ENCODE measurements around the gene PLCE1.

DNA sequence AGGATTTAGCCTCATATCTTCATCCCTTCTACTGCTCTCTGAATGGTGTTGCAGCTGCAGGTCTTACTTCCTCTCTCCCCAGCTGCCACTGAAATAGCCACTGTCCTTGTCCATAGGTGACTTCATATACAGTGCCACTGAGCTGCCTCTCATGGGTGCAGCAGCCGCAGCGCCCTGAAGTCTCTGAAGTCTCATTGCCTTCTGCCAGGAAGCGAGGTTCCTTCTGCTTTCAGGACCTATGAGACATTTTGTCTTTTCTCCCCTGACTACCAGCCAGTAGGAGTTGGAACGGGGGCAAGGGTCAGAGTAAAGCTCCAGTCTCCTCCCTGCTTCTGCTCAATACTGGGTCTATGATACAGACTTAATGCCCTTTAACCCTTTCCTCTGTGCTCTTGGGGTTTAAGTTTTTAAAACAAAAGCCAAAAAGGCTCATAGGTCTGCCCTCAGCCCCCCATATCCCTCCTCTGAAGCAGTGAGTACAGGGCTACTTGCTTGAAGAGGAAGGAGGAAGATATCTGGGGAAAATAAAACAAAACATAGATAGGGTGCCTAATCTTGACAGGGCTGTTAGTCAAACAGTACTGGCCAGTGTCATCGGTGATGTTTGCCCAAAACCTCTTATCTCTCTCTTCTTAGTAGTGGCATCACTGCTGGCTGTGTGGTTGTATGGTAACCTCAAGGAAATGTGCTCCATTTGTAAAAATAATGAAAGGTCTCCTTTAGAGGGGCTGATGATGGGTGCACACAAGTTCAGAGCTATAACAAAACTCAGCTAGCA is 7.1 kb downstream of the PLCE1 start:
- no peak for TF ChIP-seq POLR2A (IDR thresholded peaks at IDR 0.05; ENCODE audit: control extremely low read depth in 1 of 2, low read depth in 2 of 2, low read length in 2 of 2)
- TF ChIP-seq, protein P1, sequence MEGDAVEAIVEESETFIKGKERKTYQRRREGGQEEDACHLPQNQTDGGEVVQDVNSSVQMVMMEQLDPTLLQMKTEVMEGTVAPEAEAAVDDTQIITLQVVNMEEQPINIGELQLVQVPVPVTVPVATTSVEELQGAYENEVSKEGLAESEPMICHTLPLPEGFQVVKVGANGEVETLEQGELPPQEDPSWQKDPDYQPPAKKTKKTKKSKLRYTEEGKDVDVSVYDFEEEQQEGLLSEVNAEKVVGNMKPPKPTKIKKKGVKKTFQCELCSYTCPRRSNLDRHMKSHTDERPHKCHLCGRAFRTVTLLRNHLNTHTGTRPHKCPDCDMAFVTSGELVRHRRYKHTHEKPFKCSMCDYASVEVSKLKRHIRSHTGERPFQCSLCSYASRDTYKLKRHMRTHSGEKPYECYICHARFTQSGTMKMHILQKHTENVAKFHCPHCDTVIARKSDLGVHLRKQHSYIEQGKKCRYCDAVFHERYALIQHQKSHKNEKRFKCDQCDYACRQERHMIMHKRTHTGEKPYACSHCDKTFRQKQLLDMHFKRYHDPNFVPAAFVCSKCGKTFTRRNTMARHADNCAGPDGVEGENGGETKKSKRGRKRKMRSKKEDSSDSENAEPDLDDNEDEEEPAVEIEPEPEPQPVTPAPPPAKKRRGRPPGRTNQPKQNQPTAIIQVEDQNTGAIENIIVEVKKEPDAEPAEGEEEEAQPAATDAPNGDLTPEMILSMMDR (IDR thresholded peaks at IDR 0.05; ENCODE audit: control extremely low read depth in 1 of 3, insufficient read depth in 1 of 3, low read depth in 1 of 3, low read length in 3 of 3): no peak
- TF ChIP-seq EZH2 (IDR thresholded peaks at IDR 0.05; ENCODE audit: low read depth, low read length, severe bottlenecking): no peak
- no peak for TF ChIP-seq PHF8 (conservative IDR thresholded peaks at IDR 0.05; ENCODE audit: low read depth, low read length)
- TF ChIP-seq TAF1 (IDR thresholded peaks at IDR 0.05; ENCODE audit: low read depth, low read length): no peak
- no peak for TF ChIP-seq RFX5 (IDR thresholded peaks at IDR 0.05; ENCODE audit: borderline replicate concordance, low read depth, low read length)
- TF ChIP-seq, protein P2, sequence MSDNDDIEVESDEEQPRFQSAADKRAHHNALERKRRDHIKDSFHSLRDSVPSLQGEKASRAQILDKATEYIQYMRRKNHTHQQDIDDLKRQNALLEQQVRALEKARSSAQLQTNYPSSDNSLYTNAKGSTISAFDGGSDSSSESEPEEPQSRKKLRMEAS (IDR thresholded peaks at IDR 0.05): no peak

All from H1 (cell line).